Measurements from ENCODE around the gene UBD.

The UBD gene

GRCh38 chr6:29563435-29563965 is 4.0 kb upstream of the UBD start:
- no peak for DNase-seq (ENCODE audit: low read depth)
- no peak overlapping the region for H3K4me3 ChIP-seq (ENCODE audit: low read depth, low read length)
- no peak for TF ChIP-seq CTCF (IDR thresholded peaks at IDR 0.05; ENCODE audit: control insufficient read depth, extremely low read depth, insufficient read depth)

GRCh38 chr6:29561606-29562181 is 2.2 kb upstream of the UBD start:
- no peak for TF ChIP-seq CTCF (IDR thresholded peaks at IDR 0.05; ENCODE audit: control insufficient read depth, extremely low read depth, insufficient read depth)
- no peak for DNase-seq (ENCODE audit: low read depth)
- no peak overlapping the region for H3K4me3 ChIP-seq (ENCODE audit: low read depth, low read length)

GRCh38 chr6:29561091-29561490 is 1.6 kb upstream of the UBD start:
- no peak for DNase-seq (ENCODE audit: low read depth)
- no peak for TF ChIP-seq CTCF (IDR thresholded peaks at IDR 0.05; ENCODE audit: control insufficient read depth, extremely low read depth, insufficient read depth)
- no peak overlapping the region for H3K4me3 ChIP-seq (ENCODE audit: low read depth, low read length)

GRCh38 chr6:29558439-29559079 is 973 bp downstream of the UBD start:
- no peak for TF ChIP-seq CTCF (IDR thresholded peaks at IDR 0.05; ENCODE audit: control insufficient read depth, extremely low read depth, insufficient read depth)

GRCh38 chr6:29557320-29557719 is 2.2 kb downstream of the UBD start:
- H3K4me3 ChIP-seq (ENCODE audit: low read depth, low read length) = no peak overlapping the region
- TF ChIP-seq CTCF (IDR thresholded peaks at IDR 0.05; ENCODE audit: control insufficient read depth, extremely low read depth, insufficient read depth) = no peak
- DNase-seq (ENCODE audit: low read depth) = no peak

More at GRCh38 chr6:29558439-29559079, 973 bp downstream of the UBD start:
- no peak overlapping the region for H3K4me3 ChIP-seq (ENCODE audit: low read depth, low read length)
- DNase-seq (ENCODE audit: low read depth) = no peak

GRCh38 chr6:29554764-29555163 is 4.8 kb downstream of the UBD start:
- no peak overlapping the region for H3K4me3 ChIP-seq (ENCODE audit: low read depth, low read length)
- TF ChIP-seq CTCF (IDR thresholded peaks at IDR 0.05; ENCODE audit: control insufficient read depth, extremely low read depth, insufficient read depth) = no peak
- no peak for DNase-seq (ENCODE audit: low read depth)
